Activated CD4-positive, alpha-beta T cell treated with anti-CD3 and anti-CD28 coated beads, Interleukin-2, amount 50 U/mL, for 4 hours (primary cell): ENCODE results near the gene AGBL5.

Experiments used
- DNase-seq, 2 experiments: peaks; one replicate each; pipeline ENCODE4 v3.0.0-alpha.2; 2020

Gene AGBL5

DNA sequence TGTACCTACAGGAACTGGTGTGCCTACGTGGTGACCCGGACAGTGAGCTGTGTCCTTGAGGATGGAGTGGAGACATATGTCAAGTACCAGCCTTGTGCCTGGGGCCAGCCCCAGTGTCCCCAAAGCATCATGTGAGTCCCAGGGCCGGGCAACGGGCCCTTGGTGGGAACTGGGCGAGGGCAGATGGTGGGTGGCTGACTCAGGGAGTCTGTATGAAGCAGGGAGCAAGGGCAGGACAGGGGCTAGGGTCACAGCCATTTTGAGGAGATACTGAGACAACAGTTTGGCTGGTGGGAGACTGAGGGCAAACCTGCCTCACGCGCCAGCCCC is 28.6 kb downstream of the AGBL5 start:
- no peak for DNase-seq

DNA sequence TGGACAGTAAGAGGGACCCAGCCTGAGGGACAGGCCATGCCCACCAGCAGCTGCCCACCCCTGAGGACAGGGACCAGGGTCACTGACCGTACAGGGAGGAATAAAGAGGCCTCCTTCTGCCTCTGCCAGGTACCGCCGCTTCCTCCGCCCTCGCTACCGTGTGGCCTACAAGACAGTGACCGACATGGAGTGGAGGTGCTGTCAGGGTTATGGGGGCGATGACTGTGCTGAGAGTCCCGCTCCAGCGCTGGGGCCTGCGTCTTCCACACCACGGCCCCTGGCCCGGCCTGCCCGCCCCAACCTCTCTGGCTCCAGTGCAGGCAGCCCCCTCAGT is 29.1 kb downstream of the AGBL5 start:
- DNase-seq: no peak

- no peak for DNase-seq
Observed at GRCh38 chr2:27081984-27082772, 30.7 kb downstream of the AGBL5 start.

GRCh38 chr2:27082773-27083409 is 31.4 kb downstream of the AGBL5 start:
- no peak for DNase-seq

DNA sequence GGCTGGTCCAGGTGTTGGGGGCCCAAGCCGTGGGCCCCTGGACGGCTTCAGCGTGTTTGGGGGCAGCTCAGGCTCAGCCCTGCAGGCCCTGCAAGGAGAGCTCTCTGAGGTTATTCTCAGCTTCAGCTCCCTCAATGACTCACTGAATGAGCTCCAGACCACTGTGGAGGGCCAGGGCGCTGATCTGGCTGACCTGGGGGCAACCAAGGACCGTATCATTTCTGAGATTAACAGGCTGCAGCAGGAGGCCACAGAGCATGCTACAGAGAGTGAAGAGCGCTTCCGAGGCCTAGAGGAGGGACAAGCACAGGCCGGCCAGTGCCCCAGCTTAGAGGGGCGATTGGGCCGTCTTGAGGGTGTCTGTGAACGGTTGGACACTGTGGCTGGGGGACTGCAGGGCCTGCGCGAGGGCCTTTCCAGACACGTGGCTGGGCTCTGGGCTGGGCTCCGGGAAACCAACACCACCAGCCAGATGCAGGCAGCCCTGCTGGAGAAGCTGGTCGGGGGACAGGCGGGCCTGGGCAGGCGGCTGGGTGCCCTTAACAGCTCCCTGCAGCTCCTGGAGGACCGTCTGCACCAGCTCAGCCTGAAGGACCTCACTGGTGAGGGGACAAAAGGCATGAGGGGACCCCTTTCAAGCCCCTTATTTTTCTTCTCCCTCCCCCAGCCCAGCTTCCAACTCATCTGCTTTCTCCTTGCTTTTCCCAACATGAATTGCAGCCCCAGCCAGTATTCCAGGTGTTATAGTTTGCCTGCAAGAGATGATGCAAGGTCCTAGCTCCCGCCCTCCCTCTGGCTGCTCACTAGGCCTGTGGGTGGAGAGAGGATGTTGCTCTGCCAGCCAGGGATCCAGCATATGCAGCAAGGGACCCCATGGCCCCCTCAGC is 32.2 kb downstream of the AGBL5 start:
- no peak for DNase-seq

DNA sequence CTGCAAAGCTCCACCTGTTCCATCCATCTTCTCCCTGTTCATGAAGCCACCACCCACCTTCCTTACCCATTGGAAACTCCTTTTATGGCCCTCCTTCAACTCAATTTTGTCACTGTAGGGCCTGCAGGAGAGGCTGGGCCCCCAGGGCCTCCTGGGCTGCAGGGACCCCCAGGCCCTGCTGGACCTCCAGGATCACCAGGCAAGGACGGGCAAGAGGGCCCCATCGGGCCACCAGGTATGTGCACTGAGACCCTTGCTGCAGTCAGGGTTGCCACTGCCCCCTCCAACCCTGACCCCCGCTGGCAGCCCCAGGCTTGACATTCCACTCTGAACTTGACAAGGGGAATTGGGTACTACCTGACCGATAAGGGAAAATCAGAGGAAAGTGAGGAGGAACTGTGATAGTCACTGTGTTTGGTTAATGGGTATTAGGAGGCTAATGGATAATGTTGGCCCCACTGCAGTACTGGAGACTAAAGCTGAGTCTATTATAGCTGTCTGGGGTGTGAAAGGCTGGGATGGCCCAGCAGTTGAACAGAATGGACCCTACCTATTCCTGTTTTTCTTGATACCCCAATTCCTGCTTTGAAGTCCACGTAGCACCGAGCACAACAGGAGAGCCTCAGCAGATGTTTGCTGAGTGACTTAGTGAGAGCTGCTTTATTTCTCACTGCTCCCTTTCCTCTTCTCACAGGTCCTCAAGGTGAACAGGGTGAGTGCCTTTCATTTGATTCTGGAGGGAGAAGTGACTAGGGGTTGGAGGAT is 33.0 kb downstream of the AGBL5 start:
- no peak for DNase-seq

DNA sequence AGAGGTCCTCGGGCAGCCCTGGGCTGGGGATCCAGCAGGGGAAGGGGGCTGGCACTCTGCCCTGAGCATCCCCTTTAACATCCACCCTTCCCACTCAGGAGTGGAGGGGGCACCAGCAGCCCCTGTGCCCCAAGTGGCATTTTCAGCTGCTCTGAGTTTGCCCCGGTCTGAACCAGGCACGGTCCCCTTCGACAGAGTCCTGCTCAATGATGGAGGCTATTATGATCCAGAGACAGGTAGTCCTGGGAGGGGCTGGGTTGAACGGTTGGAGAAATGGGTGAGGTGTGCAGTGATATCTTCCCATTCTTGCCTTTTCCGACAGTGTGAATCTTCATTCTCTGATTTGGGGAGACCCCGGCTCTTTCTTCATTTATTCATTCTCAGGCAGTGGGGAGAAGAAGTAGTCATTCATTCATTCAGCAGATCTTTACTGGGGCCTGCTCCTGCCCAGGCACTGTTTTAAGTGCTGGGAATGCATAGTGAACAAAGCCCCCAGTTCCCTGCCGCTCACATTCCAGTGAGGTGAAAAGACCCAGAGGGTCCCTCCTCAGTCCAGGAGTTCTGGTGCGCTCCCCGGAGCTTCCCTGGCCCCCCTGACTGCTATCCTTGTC is 33.7 kb downstream of the AGBL5 start:
- DNase-seq: no peak

DNA sequence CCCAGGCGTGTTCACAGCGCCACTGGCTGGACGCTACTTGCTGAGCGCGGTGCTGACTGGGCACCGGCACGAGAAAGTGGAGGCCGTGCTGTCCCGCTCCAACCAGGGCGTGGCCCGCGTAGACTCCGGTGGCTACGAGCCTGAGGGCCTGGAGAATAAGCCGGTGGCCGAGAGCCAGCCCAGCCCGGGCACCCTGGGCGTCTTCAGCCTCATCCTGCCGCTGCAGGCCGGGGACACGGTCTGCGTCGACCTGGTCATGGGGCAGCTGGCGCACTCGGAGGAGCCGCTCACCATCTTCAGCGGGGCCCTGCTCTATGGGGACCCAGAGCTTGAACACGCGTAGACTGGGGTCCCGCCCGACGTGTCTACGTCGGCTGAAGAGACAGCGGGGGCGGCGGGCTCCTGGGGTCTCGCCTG is 34.2 kb downstream of the AGBL5 start:
- DNase-seq: no peak

DNA sequence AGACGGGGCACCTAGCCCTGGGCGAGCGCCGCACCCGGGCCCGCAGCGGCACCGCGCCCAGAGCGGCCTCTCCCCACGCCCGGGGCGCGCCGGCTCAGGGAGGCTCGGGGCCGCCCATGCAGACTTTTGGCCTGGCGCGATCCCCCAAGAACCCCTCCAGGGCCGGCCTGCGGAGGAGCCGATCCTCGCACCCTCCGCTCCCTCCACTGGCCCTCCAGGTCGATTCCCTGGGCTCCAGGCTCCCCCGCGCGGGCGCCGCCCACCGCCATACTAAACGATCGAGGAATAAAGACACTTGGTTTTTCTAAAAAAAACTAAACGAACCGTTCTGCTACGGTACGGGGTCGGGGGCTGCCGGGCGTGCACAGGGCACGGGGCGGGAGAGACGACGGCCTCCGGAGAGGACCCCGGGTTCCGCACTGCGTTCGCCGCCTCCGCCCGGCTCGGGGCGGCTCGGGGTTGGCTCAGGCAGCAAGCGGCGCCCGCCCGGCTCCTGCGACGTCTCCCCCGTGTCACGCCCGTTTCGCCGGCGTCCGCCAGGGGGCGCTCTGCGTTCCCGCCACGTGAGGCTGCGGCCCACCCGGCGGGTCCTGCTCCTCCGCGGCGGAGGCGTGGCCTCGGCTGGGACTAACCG is 34.7 kb downstream of the AGBL5 start:
- DNase-seq: peak; percentile 95 to 96

- no peak for DNase-seq
Observed at GRCh38 chr2:27086724-27087593, 35.5 kb downstream of the AGBL5 start, which contains the start of gene KHK. Gene KHK, plus strand, starts transcription at chr2:27086772. Its CDS starts 488 bp downstream, at chr2:27087260.

DNA sequence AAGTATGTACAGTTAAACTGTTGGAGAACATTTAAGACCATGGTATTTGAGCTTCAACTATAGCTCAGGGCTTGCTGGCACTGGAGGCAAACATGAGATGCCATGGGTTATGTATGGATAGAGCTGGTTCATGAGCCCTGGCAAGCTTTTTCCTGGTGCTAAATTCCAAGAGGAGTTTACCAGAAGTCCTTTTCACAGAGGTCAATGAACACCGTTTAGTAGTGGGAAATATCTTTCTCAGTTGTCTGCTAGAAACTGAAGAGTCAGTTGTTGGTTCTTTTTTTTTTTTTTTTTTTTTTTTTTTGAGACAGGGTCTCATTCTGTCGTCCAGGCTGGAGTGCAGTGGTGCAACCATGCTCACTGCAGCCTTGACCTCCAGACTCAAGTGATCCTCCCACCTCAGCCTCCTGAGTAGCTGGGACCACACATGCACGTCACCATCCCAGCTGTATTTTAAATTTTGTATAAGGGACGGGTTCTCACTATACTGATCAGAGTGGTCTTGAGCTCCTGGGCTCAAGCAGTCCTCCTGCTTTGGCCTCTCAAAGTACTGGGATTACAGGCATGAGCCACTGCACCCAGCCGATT is 36.4 kb downstream of the AGBL5 start:
- DNase-seq: no peak

- DNase-seq: no peak
Observed at GRCh38 chr2:27088634-27089033, 37.2 kb downstream of the AGBL5 start.

GRCh38 chr2:27089111-27089954 is 37.9 kb downstream of the AGBL5 start:
- DNase-seq: no peak

- DNase-seq: no peak
Observed at GRCh38 chr2:27091746-27092695, 40.6 kb downstream of the AGBL5 start.

GRCh38 chr2:27092696-27093429 is 41.4 kb downstream of the AGBL5 start:
- DNase-seq: no peak

GRCh38 chr2:27093430-27094352 is 42.2 kb downstream of the AGBL5 start:
- DNase-seq: no peak
